Stimulated activated naive B cell treated with anti-CD40 and anti-IgM and Interleukin-4, amounts not matched to agents 10 μg/mL and 1 μg/mL and 100 μg/mL, for 72 hours (primary cell): Measurements from ENCODE around the gene FKBP7.

Source experiments
- ATAC-seq, 2 donors: fragments of 150-1000 bp; cut with Tn5 transposase; replicated peaks; 2 replicates each; pipeline ENCODE4 v1.10.0; 2021; ENCODE audit warnings: moderate library complexity in 1 of 2
- DNase-seq: peaks from one replicate; pipeline ENCODE4 v3.0.0; 2021
- H3K27ac Mint-ChIP-seq: one replicate; pipeline ENCODE4 v1.8.0; 2022; ENCODE audit warnings: mild to moderate bottlenecking, mixed read lengths
- H3K27me3 Mint-ChIP-seq, 2 donors: one replicate each; pipeline ENCODE4 v1.8.0; 2022; ENCODE audit warnings: mixed read lengths in 2 of 2
- H3K36me3 Mint-ChIP-seq, 2 donors: one replicate each; pipeline ENCODE4 v1.8.0; 2022; ENCODE audit warnings: mixed read lengths in 2 of 2, mild to moderate bottlenecking in 1 of 2
- H3K4me1 Mint-ChIP-seq, 2 donors: one replicate each; pipeline ENCODE4 v1.8.0; 2022; ENCODE audit warnings: mixed read lengths in 2 of 2, mild to moderate bottlenecking in 1 of 2
- H3K4me3 Mint-ChIP-seq, 2 donors: one replicate each; pipeline ENCODE4 v1.8.0; 2022; ENCODE audit warnings: mild to moderate bottlenecking in 2 of 2, mixed read lengths in 2 of 2, moderate library complexity in 1 of 2
- H3K9me3 Mint-ChIP-seq, 2 donors: one replicate each; pipeline ENCODE4 v1.8.0; 2022; ENCODE audit warnings: mixed read lengths in 2 of 2, mild to moderate bottlenecking in 1 of 2

FKBP7 gene

DNA sequence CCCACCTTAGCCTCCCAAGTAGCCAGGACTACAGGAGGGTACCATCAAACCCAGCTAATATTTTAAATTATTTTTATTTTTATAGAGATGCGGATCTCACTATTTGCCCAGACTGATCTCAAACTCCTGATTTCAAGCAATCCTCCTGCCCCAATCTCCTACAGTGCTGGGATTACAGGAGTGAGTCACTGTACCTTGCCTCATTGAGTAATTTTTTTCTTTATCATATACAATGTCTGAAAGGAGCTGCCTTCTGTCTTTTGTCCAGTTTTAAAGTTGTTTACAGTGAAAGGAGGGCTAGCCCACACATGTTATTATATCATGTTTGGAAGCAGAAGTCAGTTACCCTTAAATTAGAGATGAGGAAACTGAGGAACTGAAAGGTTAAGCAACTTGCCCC, 60.0 kb downstream of the FKBP7 start:
- Mint-ChIP-seq H3K27me3 (no peaks in the 10 kb centered on the region), H3K4me3 (no peak overlapping the region), H3K36me3 (peaks cover 8 to 9% of the 10 kb centered on the region in 2 donors), H3K9me3 (no peaks in the 10 kb centered on the region), H3K27ac (no peak overlapping the region), H3K4me1 (peaks cover 6 to 23% of the 10 kb centered on the region in 2 donors)
- ATAC-seq (no peak), DNase-seq (no peak)

DNA sequence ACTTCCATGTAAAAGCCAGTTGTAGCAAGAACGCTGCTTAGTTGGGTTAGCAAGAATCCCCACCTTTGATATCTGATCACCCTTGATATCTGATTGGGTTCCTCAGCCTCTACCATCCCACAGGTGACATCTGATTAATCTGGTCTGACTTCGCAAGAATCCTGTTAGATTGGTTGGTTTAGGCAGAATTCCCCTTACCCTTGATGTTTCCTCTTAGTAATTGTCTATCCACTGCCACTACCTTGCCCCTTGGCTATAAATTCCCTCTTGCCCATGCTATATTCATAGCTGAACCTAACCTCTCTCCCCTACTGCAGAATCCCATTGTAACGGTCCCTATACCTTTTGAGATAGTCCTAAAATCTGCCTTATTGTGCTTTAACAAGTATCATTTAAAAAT, 60.5 kb downstream of the FKBP7 start:
- peaks cover 8 to 26% of the 10 kb centered on the region in 2 donors for H3K4me1 Mint-ChIP-seq
- H3K36me3 Mint-ChIP-seq: peaks cover 8 to 9% of the 10 kb centered on the region in 2 donors
- H3K4me3 Mint-ChIP-seq: no peak overlapping the region
- H3K27me3 Mint-ChIP-seq: no peaks in the 10 kb centered on the region
- no peak for ATAC-seq
- no peak overlapping the region for H3K27ac Mint-ChIP-seq
- DNase-seq: no peak
- H3K9me3 Mint-ChIP-seq: no peaks in the 10 kb centered on the region

DNA sequence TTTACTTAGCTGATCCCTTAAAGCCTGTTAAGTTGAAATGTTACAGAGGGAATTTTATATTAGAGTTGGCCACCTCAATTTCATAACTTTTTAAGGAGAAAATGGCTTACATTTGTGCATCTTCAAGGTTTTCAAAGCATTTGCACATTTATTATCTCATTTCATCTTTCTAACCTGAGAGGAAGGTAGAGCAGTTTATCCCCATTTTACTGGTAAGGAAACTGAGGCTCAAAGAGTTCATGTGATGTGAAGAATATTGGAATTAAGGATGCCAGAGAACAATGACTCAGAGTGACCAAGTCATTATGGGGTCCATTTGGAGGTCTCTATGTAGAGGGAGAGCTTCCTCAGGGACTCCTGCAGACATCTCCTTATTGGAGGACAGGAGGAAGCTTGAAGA, 62.4 kb downstream of the FKBP7 start:
- peaks cover 8 to 26% of the 10 kb centered on the region in 2 donors for H3K4me1 Mint-ChIP-seq
- H3K27me3 Mint-ChIP-seq: no peaks in the 10 kb centered on the region
- no peaks in the 10 kb centered on the region for H3K9me3 Mint-ChIP-seq
- H3K4me3 Mint-ChIP-seq: no peak overlapping the region
- H3K27ac Mint-ChIP-seq: no peak overlapping the region
- ATAC-seq: no peak
- peaks cover 8 to 9% of the 10 kb centered on the region in 2 donors for H3K36me3 Mint-ChIP-seq
- DNase-seq: no peak

DNA sequence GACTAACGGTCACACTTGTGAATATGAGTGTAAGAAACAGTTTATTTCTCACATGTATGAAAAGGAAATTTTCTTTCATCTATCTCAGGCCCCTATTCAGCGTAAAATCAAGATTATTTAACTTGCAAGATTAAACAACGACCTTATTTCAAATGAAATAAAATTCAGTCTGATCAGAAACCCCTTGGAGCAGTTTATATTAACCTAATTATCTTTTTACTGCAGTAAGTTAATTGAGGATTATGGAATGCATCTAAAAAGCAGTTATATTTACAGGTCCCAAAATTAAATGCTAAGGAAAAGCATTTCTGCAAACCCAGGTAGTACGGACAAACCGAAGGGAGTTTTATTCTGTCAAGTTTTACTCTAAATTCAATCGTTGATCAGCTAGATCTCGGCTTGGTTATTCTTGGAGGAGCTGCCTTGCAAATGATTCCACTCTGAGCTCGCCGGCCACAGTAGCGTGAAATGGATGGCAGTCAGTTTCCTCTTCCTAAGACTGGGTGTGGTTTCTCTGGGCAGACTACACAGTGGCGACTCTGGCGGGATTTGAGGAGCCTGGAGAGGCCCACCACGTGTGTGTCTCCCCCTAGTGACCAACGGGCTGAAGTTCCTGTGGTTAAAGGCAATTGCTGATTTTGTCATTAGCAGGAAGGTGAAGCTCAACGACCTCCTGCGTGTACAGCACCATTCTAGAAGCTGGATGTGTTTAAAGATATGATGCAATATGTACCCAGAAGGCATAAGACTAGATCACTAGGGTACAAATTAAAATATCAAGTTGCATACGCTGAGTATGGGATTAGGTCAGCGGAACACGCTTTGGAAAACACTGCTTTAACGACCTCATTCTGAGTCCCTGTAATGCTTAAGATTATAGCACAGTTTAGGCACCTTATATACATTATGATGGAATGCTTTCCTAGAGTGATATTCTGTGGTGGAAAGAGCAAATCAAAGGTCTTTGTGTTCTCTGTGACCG, 63.8 kb downstream of the FKBP7 start:
- ATAC-seq: peak; percentile 84 to 85
- Mint-ChIP-seq H3K27me3 (no peaks in the 10 kb centered on the region), H3K4me1 (peaks cover 8 to 18% of the 10 kb centered on the region in 2 donors), H3K36me3 (peaks cover 5 to 7% of the 10 kb centered on the region in 2 donors), H3K4me3 (peak overlapping the region; percentile 95 to 100), H3K9me3 (no peaks in the 10 kb centered on the region), H3K27ac (peak overlapping the region; percentile 81)
- peak; percentile 78 for DNase-seq
